HL-60/S4 (cell line): Measurements from ENCODE around the gene LPCAT3.

ENCODE experiments used
- in situ Hi-C: fragments of 300-500 bp; cut with MboI; formaldehyde crosslinking; loops from 2 replicates; pipeline ENCODE4 v1.14.3; 2022; ENCODE audit warnings: low sequenced_read_pairs

The LPCAT3 gene

DNA sequence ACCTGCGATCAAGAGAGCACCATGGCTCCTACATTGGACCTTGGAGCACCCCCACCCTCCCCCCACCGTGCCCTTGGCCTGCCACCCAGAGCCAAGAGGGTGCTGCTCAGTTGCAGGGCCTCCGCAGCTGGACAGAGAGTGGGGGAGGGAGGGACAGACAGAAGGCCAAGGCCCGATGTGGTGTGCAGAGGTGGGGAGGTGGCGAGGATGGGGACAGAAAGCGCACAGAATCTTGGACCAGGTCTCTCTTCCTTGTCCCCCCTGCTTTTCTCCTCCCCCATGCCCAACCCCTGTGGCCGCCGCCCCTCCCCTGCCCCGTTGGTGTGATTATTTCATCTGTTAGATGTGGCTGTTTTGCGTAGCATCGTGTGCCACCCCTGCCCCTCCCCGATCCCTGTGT lies 76.5 kb downstream of the LPCAT3 start:
- in situ Hi-C loops, result loop anchor here (25.0 kb wide), 1 partner anchor 171 kb away; the partner anchor contains the start of gene C1RL

DNA sequence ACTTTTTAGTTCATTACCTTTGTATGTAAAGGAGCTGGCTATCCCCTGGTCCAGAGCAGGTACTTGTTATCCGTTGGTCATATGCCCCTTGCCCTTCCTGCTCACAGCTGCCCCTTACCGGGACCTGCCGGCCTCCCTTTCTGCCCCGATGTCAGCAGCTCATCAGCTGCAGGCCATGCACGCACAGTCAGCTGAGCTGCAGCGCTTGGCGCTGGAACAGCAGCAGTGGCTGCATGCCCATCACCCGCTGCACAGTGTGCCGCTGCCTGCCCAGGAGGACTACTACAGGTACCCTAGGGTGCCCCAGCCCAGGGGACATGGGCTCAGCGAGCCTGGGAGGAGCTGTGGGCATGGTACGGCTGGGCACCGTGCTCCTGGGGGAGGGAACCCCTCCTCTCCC lies 77.0 kb downstream of the LPCAT3 start:
- in situ Hi-C loops, result loop anchor here (25.0 kb wide), 1 partner anchor 171 kb away; the partner anchor contains the start of gene C1RL

DNA sequence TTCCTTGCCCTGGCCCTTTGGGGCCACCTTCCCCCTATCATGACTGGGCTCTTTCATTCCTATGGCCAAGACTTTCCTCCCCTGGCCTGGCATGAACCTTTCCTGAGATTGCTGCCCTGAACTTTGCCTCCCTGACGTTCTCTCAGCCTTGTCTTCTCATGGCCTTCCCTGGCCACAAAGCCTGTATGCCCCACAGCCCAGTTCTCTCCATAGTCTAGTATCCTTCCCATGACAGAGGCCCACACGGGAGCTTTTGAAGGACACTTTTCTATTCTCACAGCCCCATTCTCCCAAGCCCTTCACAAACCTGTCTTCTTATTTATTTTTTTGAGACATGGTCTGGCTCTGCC lies 79.1 kb downstream of the LPCAT3 start:
- in situ Hi-C loops, result loop anchor here (25.0 kb wide), 1 partner anchor 173 kb away; the partner anchor contains the start of gene C1RL

DNA sequence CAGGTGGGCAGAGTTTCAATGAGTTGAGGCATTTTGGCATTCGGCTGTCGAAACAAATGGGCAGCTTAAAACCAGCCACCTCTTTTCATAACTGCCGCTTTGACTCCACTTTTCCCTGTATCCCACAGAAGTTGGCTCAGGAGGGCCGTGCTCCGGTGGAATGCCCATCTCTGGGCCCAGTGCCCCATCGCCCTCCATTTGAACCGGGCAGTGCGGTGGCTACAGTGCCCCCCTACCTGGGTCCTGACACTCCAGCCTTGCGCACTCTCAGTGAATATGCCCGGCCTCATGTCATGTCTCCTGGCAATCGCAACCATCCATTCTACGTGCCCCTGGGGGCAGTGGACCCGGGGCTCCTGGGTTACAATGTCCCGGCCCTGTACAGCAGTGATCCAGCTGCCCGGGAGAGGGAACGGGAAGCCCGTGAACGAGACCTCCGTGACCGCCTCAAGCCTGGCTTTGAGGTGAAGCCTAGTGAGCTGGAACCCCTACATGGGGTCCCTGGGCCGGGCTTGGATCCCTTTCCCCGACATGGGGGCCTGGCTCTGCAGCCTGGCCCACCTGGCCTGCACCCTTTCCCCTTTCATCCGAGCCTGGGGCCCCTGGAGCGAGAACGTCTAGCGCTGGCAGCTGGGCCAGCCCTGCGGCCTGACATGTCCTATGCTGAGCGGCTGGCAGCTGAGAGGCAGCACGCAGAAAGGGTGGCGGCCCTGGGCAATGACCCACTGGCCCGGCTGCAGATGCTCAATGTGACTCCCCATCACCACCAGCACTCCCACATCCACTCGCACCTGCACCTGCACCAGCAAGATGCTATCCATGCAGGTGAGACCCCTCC lies 79.7 kb downstream of the LPCAT3 start:
- in situ Hi-C loops, result loop anchor here (25.0 kb wide), 1 partner anchor 174 kb away; the partner anchor contains the start of gene C1RL

DNA sequence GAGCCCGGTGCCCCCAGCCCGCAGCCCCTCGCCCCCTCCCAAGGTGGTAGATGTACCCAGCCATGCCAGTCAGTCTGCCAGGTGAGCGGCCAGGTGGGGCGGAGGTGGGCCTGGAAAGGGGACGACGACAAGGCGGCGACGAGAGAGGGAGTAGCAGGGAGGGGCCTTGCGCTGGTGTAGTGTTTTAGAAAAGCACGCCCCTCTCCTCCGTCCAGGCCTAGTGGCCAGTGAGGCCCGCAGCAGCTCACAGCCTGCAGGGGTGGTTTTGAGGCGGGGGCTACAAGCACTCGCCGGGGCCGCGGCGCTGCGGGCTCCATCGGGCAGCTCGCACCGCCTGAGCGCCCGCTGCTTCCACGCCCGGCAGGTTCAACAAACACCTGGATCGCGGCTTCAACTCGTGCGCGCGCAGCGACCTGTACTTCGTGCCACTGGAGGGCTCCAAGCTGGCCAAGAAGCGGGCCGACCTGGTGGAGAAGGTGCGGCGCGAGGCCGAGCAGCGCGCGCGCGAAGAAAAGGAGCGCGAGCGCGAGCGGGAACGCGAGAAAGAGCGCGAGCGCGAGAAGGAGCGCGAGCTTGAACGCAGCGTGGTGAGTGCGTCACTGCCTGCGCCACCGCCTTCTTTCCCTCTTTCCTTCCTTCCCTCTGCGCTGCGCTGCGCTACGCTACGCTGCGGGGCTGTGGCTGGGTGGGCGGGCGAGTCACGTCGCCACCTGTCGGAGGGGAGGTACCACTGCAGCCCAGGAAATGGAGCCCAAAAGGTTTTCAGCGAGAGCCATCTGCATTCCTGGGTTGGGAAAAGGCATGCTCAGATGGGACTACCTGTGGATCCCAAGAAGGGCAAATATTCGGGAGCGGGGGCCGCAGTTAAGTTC lies 80.6 kb downstream of the LPCAT3 start:
- in situ Hi-C loops, result loop anchor here (25.0 kb wide), 1 partner anchor 175 kb away; the partner anchor contains the start of gene C1RL

DNA sequence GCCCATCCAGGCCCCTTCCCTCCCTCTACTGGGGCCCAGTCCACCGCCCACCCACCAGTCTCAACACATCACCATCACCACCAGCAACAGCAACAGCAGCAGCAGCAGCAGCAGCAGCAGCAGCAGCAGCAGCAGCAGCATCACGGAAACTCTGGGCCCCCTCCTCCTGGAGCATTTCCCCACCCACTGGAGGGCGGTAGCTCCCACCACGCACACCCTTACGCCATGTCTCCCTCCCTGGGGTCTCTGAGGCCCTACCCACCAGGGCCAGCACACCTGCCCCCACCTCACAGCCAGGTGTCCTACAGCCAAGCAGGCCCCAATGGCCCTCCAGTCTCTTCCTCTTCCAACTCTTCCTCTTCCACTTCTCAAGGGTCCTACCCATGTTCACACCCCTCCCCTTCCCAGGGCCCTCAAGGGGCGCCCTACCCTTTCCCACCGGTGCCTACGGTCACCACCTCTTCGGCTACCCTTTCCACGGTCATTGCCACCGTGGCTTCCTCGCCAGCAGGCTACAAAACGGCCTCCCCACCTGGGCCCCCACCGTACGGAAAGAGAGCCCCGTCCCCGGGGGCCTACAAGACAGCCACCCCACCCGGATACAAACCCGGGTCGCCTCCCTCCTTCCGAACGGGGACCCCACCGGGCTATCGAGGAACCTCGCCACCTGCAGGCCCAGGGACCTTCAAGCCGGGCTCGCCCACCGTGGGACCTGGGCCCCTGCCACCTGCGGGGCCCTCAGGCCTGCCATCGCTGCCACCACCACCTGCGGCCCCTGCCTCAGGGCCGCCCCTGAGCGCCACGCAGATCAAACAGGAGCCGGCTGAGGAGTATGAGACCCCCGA lies 81.4 kb downstream of the LPCAT3 start:
- in situ Hi-C loops, result loop anchor here (25.0 kb wide), 1 partner anchor 175 kb away; the partner anchor contains the start of gene C1RL

DNA sequence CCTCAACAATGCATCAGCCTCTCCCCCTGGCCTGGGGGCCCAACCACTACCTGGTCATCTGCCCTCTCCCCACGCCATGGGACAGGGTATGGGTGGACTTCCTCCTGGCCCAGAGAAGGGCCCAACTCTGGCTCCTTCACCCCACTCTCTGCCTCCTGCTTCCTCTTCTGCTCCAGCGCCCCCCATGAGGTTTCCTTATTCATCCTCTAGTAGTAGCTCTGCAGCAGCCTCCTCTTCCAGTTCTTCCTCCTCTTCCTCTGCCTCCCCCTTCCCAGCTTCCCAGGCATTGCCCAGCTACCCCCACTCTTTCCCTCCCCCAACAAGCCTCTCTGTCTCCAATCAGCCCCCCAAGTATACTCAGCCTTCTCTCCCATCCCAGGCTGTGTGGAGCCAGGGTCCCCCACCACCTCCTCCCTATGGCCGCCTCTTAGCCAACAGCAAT lies 82.1 kb downstream of the LPCAT3 start:
- in situ Hi-C loops, result loop anchor here (25.0 kb wide), 1 partner anchor 176 kb away; the partner anchor contains the start of gene C1RL

DNA sequence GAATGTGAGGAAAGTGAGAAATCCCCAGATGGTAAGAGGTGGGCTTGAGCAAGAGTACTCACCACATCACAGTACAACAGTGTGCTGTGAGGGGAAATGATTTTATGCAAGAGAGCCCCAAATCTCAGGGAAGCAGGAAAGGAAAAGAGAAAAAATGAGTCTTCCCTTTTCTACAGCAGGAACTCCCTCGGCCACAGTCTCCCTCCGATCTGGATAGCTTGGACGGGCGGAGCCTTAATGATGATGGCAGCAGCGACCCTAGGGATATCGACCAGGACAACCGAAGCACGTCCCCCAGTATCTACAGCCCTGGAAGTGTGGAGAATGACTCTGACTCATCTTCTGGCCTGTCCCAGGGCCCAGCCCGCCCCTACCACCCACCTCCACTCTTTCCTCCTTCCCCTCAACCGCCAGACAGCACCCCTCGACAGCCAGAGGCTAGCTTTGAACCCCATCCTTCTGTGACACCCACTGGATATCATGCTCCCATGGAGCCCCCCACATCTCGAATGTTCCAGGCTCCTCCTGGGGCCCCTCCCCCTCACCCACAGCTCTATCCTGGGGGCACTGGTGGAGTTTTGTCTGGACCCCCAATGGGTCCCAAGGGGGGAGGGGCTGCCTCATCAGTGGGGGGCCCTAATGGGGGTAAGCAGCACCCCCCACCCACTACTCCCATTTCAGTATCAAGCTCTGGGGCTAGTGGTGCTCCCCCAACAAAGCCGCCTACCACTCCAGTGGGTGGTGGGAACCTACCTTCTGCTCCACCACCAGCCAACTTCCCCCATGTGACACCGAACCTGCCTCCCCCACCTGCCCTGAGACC lies 82.7 kb downstream of the LPCAT3 start:
- in situ Hi-C loops, result loop anchor here (25.0 kb wide), 1 partner anchor 177 kb away; the partner anchor contains the start of gene C1RL

DNA sequence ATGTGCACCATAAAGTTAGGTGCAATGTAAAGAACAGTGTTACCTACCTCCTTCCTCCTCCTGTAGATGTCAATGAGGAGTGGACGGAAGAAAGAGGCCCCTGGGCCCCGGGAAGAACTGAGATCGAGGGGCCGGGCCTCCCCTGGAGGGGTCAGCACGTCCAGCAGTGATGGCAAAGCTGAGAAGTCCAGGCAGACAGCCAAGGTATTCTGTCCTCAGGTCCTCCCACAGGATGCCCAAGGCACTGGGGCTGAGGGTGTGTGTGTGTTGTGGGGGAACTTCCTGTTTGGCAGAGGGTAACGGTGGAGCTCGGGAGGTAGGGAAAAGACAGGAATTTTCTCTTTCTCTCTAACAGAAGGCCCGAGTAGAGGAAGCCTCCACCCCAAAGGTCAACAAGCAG lies 84.2 kb downstream of the LPCAT3 start:
- in situ Hi-C loops, result loop anchor here (25.0 kb wide), 1 partner anchor 178 kb away; the partner anchor contains the start of gene C1RL

DNA sequence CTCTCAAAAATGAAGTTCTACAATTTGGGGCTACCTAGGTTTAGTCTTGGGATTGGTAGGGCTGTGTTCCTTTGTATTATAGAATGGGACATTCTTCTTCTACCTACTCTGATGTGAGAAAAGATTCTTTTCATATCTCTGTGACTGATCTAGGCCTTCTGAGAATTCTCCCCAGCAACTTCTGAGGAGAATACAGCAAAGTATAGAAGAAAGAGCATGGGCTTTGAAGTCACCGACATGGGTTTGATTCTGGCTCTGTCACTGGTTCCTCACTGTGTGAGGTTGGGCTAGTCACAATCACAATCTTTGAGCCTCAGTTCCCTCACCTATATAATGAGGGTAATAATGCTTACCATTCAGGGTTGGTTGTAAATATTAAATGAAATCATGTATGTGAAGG lies 85.5 kb downstream of the LPCAT3 start:
- in situ Hi-C loops, result loop anchor here (25.0 kb wide), 1 partner anchor 180 kb away; the partner anchor contains the start of gene C1RL

DNA sequence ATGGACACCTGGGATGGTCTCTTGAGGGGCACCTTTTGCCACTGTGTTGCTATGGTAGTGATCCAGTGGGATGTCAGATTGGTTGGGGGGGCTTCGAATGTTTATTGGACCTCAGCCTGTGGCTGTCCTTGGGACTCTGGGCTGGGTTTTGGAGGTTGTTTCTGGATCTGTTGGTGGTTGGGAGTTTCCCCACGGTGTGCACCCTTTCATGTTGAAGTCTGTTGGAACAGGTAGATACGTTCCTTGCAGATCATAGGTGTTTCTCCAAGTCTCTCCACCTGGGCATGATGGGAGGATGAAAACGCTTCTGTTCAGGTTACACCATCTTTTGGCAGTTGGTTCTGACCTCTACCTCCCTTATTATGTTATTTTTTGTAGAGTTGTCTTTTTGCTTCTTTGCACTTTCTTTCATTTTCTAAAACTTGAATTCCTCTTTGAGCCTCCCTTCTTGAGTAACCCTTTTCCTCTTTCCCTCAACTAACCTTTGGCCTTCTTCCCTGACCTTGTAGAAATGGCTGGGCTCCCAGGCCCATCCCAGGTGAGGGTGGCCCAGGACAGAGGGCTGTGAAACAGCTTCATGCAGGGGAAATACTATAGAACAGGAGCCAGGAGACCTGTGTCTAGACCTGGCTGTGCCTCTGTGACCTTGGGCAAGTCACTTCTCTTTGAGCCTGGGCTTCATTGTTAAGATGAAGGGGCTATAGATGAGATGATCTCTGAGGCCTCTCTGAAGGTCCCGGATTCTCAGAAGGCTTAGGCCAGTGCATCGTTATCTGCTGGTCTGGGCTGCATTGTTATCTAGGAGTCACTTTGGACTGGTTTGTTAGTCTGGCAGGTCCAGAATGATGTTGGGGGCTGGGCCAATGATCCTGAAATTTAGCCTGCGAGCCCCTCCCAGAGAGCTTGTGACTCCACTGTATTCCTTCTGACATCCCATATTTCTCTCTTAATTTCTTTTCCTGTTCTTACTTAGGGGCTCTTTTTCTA lies 88.5 kb downstream of the LPCAT3 start:
- in situ Hi-C loops, result loop anchor here (25.0 kb wide), 1 partner anchor 183 kb away; the partner anchor contains the start of gene C1RL

DNA sequence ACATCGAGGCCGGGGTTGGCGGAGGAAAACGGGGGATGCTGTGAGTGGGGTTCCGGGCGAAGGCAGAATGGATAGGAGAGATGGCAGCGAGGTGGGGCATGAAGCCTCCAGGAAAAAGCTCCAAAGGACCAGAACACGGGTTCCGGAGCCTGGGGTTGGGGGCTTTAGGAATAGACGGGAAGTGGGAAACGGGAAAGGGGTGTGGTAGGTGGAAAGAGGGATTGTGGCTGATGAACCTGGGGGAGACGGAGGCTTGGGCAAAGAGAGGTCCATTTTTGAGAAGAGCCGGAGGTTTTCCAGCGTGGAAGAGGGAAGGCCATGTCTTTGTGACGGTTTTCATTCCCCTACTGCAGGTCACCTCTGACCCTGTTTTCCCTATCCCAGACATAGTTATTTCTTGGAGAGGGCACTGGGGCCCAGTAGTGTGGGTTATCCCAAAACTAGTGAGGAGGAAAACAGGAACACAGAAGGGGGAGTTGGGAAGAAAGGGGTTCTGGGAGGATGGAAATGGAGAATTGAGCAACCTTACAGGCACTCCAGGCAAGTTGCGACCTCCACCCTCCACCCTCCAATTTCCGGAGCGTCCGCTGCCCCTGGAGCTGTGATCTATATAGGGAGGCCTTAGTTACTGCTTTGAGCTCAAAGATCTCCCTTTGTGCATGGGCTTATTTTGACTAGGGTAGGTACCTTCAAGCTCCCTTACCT lies 89.4 kb downstream of the LPCAT3 start:
- in situ Hi-C loops, result loop anchor here (25.0 kb wide), 1 partner anchor 183 kb away; the partner anchor contains the start of gene C1RL

DNA sequence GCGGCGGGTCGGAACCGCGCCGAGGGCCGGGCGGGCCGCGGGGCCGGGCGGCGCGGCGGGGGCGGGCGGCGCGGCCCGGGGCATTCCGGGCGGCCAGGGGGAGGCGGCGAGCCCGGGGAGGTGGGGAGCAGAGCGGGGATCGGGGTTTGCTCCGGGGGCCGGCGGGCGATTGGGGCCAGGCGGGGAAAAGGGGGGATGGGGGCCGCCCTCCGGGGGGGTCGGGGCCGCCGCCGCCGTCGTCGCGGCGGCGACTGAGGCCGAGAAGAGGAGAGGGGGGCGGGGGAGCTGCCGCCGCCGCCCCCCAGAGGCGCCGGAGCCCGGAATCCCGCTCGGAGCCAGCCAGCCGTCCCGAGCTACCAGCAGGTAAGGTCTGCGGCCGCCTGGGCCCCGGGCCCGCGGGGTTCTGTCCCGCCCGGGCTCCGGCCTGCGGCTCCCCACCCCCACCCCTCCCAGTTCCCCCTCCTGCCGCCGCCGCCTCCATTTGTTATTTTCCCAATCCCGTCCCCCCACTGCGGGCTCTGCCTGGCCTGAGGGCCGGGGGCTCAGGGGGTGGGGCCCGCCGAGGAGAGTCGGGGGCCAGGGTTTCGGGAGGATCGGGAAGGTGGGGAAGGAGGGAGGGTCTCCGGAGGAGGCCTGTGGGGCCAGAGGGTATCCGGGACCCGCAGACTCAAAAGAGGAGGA lies 90.1 kb downstream of the LPCAT3 start:
- in situ Hi-C loops, result loop anchor here (25.0 kb wide), 1 partner anchor 184 kb away; the partner anchor contains the start of gene C1RL

DNA sequence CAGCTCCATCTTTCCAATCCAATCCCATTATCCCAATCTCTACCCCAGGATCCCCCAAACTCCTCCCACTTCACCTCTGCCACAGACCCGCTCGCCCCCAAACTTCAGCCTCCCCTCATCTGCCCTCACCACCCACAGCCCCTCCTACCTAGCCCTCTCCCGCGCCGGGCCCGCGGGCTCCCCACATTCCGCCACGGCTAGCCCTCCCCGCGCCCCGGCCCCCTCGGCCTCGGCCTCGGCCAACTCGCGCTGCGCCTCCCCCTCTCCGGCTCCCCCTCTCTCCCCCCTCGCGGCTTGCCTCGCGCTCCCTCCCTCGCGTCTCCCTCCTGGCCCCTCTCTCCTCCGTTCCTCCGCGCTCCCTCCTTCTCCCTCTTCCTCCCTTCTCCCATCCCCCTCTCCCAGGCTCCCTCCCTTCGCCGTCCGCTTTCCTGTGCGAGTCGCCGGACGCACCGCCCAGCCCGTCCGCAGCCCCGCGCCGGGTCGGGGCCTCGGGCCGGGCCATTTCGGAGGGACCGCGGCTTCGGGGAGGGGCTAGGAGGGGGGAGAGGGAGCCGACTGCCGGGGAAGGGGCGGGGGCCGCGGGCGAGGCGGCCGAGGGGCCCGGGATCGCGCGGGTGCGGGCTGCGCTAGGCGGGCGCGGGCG lies 90.8 kb downstream of the LPCAT3 start, which contains the start of gene ATN1:
Gene ATN1, plus strand, starts transcription at position 581 of the 643 bp plus-strand sequence. CDS start 6,043 bp downstream, outside the sequence.
- in situ Hi-C loops, result loop anchor here (25.0 kb wide), 1 partner anchor 185 kb away; the partner anchor contains the start of gene C1RL
